Sigmoid colon (tissue), 7 donors: ENCODE measurements around the gene PPME1. TPM values are rescaled to one million over a fixed set of nuclear protein-coding genes. Genes with fewer than 3 reads are reported as not detected.

ENCODE experiments used
- DNase-seq: peaks from one replicate; pipeline ENCODE4 v3.0.0-alpha.2; 2019
- H3K27ac ChIP-seq, 4 donors: fragments of 200-600 bp; sonication (generic); one replicate each; pipeline ENCODE4 v1.5.1; 2016 to 2019; ENCODE audit warnings: mild to moderate bottlenecking in 1 of 4
- H3K27me3 ChIP-seq, 3 donors: fragments of 200-600 bp; sonication (generic); one replicate each; pipeline ENCODE4 v1.5.1; 2019; ENCODE audit warnings: mild to moderate bottlenecking in 1 of 3
- H3K36me3 ChIP-seq, 4 donors: fragments of 200-600 bp; sonication (generic); one replicate each; pipeline ENCODE4 v1.5.1; 2016 to 2019
- H3K4me1 ChIP-seq, 4 donors: fragments of 200-600 bp; sonication (generic); one replicate each; pipeline ENCODE4 v1.5.1; 2017 to 2019
- H3K4me3 ChIP-seq, 4 donors: fragments of 200-600 bp; sonication (generic); one replicate each; pipeline ENCODE4 v1.5.1; 2017 to 2019; ENCODE audit warnings: mild to moderate bottlenecking in 2 of 4, moderate library complexity in 1 of 4
- H3K9me3 ChIP-seq, 4 donors: fragments of 200-600 bp in 3 of 4; sonication (generic) in 3 of 4; one replicate each; pipeline versions ENCODE4 v1.5.1 to v1.6.1; 2013 to 2019
- CTCF ChIP-seq, 4 experiments: fragments of 450-650 bp in 3 of 4; fragments of 200-600 bp in 1 of 4; IDR thresholded peaks; one replicate each; pipeline ENCODE4 v1.5.1; 2016 to 2019; ENCODE audit warnings: antibody characterized with exemption in 4 of 4, mild to moderate bottlenecking in 3 of 4, moderate library complexity in 2 of 4
- EP300 ChIP-seq, 4 donors: sonication (generic); formaldehyde crosslinking; IDR thresholded peaks; one replicate each; pipeline ENCODE4 v1.6.1; 2017; ENCODE audit warnings: antibody characterized with exemption in 4 of 4
- POLR2A ChIP-seq, 2 donors: fragments of 450-650 bp; IDR thresholded peaks; one replicate each; pipeline ENCODE4 v1.6.1; 2016; ENCODE audit warnings: antibody characterized with exemption in 2 of 2, mild to moderate bottlenecking in 2 of 2, moderate library complexity in 2 of 2
- POLR2AphosphoS5 ChIP-seq, 4 donors: sonication (generic); formaldehyde crosslinking; IDR thresholded peaks; one replicate each; pipeline ENCODE4 v1.6.1; 2017; ENCODE audit warnings: antibody characterized with exemption in 4 of 4
- WGBS, 2 donors: extraction: QIAGEN DNeasy Blood & Tissue Kit; methylation state at CpG; one replicate each; pipeline ENCODE4 v1.1.7; 2013; 5-methylcytosine and 5-hydroxymethylcytosine counted together
- intact Hi-C: fragments of 100-400 bp; cut with DNase I; formaldehyde crosslinking; loops from one replicate; pipeline ENCODE4 v1.15.1; 2023
- polyA plus RNA-seq, 3 donors: library from polyadenylated mRNA; stranded (reverse); fragments of 200-250 nt; gene quantifications; one replicate each; pipeline ENCODE4 v1.2.3, GENCODE V29; 2013
- total RNA-seq, 4 donors: library from RNA; depleted of rRNA; stranded (reverse); fragments of >200 nt; gene quantifications; one replicate each; pipeline ENCODE4 v1.1.0, GENCODE V29; 2016
- donor health status: healthy with polysubstance abuse.
- donor health status: Bipolar disorder and iron deficiency.
- donor health status: healthy.

PPME1 gene
- total and polyA plus RNA-seq, 7 donors, result 10.8 to 22.7 (median 19.3) TPM

- TF ChIP-seq CTCF (IDR thresholded peaks at IDR 0.05) (no peak), EP300 (IDR thresholded peaks at IDR 0.05) (no peak), POLR2A (IDR thresholded peaks at IDR 0.05) (no peak), POLR2AphosphoS5 (IDR thresholded peaks at IDR 0.05) (no peak)
- H3K4me3 ChIP-seq, result no peak overlapping the region
- WGBS, 2 donors, result 43 to 68% methylated on average over 4 of the region's 4 CpGs
- H3K9me3 ChIP-seq, result no peaks in the 10 kb centered on the region
- H3K27ac ChIP-seq, result no peak overlapping the region
- DNase-seq, result no peak
- peaks cover 0 to 11% (median 6%) of the 10 kb centered on the region in 4 donors for H3K4me1 ChIP-seq
- no peaks in the 10 kb centered on the region for H3K36me3 ChIP-seq
- no peaks in the 10 kb centered on the region for H3K27me3 ChIP-seq
- intact Hi-C loops, result no loop called here
Measured at GRCh38 chr11:74268456-74268855, 97.4 kb downstream of the PPME1 start.

DNA sequence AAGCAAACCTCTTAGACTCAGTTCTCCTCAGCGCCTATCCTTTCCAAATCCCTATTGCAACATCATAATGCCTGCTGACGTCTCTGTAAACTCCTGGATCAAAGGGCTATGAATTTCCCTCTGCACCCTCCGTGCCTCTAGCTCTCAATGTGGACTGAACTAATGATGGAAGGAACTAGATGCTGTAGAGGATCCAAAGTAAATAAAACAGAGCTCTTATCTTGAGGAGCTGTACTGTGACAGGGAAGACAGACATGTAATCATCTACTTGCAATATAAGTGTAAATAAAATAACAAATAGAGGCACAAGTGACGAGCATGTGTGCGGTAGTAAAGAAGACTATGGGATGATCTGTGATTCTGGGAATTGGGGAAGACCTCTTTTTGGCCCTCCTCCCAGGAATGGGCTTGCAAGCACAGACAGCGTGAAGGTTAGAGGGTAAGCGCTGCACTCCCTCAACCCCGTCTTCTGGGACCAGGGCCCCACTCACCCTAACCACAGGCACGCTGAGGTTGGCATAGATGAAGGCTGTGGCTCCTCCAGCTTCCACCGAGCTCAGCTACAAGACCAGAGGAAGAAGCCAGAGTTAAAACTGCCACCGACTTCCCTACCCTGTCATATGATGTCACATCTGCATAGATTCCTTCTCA, 98.2 kb downstream of the PPME1 start:
- intact Hi-C loops, result no loop called here
- Histone ChIP-seq H3K36me3 (no peaks in the 10 kb centered on the region), H3K4me1 (peaks cover 0 to 11% (median 6%) of the 10 kb centered on the region in 4 donors), H3K27ac (no peak overlapping the region), H3K27me3 (no peaks in the 10 kb centered on the region), H3K4me3 (no peak overlapping the region), H3K9me3 (no peaks in the 10 kb centered on the region)
- TF ChIP-seq POLR2AphosphoS5 (IDR thresholded peaks at IDR 0.05) (no peak), EP300 (IDR thresholded peaks at IDR 0.05) (no peak), POLR2A (IDR thresholded peaks at IDR 0.05) (no peak), CTCF (IDR thresholded peaks at IDR 0.05) (no peak)
- WGBS, 2 donors, result 51 to 52% methylated on average over 11 of the region's 11 CpGs
- DNase-seq, result no peak

DNA sequence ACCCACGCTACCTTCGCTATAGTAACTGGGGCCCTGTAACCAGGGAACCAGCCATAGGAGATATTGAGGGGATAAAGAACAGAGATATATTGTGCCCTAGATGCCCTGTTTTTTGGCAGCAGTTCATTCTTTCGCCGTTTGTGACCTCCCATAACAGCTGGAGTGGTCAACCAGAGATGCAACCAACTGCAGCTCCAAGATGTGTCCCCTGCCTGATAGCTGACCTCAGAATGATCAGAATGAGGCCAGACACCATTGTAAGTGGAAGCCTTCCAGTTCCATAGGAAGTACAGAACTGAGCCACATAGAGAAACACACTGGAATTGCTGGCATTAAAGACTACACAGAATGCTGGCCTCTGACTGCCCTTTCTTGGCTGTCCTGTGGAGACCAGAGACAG, 101.2 kb downstream of the PPME1 start:
- 83 to 92% methylated on average over 4 of the region's 4 CpGs for WGBS, 2 donors
- Histone ChIP-seq H3K4me3 (no peak overlapping the region), H3K27ac (no peak overlapping the region), H3K27me3 (no peaks in the 10 kb centered on the region), H3K4me1 (no peaks in the 10 kb centered on the region), H3K9me3 (no peaks in the 10 kb centered on the region), H3K36me3 (no peaks in the 10 kb centered on the region)
- TF ChIP-seq CTCF (IDR thresholded peaks at IDR 0.05) (no peak), POLR2AphosphoS5 (IDR thresholded peaks at IDR 0.05) (no peak), POLR2A (IDR thresholded peaks at IDR 0.05) (no peak), EP300 (IDR thresholded peaks at IDR 0.05) (no peak)
- no peak for DNase-seq
- intact Hi-C loops, result no loop called here

GRCh38 chr11:74276581-74276980, 105.5 kb downstream of the PPME1 start:
- intact Hi-C loops, result no loop called here
- no peaks in the 10 kb centered on the region for H3K9me3 ChIP-seq
- no peak overlapping the region for H3K27ac ChIP-seq
- peaks cover 0 to 24% (median 19%) of the 10 kb centered on the region in 4 donors for H3K4me1 ChIP-seq
- H3K36me3 ChIP-seq, result no peaks in the 10 kb centered on the region
- no peak overlapping the region for H3K4me3 ChIP-seq
- TF ChIP-seq CTCF (IDR thresholded peaks at IDR 0.05) (no peak), POLR2A (IDR thresholded peaks at IDR 0.05) (no peak), POLR2AphosphoS5 (IDR thresholded peaks at IDR 0.05) (no peak), EP300 (IDR thresholded peaks at IDR 0.05) (no peak)
- WGBS, 2 donors, result 92 to 94% methylated on average over 2 of the region's 2 CpGs
- DNase-seq, result no peak
- H3K27me3 ChIP-seq, result no peaks in the 10 kb centered on the region

GRCh38 chr11:74278103-74278502, 107.0 kb downstream of the PPME1 start:
- intact Hi-C loops, result no loop called here
- H3K4me3 ChIP-seq, result no peak overlapping the region
- no peaks in the 10 kb centered on the region for H3K36me3 ChIP-seq
- no peak for DNase-seq
- no peak for TF ChIP-seq POLR2A (IDR thresholded peaks at IDR 0.05)
- H3K9me3 ChIP-seq, result no peaks in the 10 kb centered on the region
- H3K27me3 ChIP-seq, result no peaks in the 10 kb centered on the region
- peak overlapping the region; percentile 69 to 88 (median 74) for H3K27ac ChIP-seq
- peaks cover 0 to 24% (median 20%) of the 10 kb centered on the region in 4 donors for H3K4me1 ChIP-seq
- 89 to 94% methylated on average over 2 of the region's 2 CpGs for WGBS, 2 donors
